UCSD-AML1 (cell line): ENCODE results near the gene LRSAM1.
A peak's percentile ranks its signal among the peaks of the same experiment; 100 is the strongest.

Source experiments
- DNase-seq: peaks from one replicate; lab custom pipeline; 2025; ENCODE audit not compliant: unreplicated experiment; lab: John Stamatoyannopoulos, UW

Gene LRSAM1

GRCh38 chr9:127530206-127530941 is 79.1 kb downstream of the LRSAM1 start:
- no peak for DNase-seq

GRCh38 chr9:127531676-127532075 is 80.4 kb downstream of the LRSAM1 start:
- no peak for DNase-seq

DNA sequence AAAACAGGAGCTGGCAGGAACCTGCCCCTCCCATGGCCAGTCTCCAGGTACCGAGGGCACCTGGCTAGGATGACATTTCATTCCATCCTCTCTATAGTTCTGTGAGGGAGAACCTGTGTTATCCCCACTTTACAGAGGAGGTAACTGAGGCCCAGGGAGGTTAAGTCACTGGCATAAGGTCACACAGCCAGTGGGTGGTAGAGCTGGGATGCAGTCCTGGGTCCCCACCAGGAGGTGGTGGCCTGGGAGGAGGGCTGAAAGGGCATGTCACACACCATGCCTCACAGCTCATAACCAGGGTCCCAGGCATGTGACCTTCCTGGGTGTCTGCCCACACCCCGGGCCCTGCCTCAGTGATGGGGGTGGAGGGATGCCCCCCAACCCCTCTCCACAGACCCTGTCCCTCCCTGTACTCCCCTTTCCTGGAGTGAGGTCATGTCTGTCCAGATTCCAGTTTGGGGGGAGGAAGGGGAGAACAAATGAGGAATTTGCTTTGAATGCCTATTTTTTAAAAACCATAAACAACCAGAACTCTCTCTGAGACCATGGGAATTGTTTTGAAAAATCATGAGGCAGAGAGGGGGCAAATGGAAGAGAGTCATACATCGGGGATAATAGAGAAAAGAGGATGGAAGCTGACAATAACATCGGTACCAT is 83.1 kb downstream of the LRSAM1 start:
- DNase-seq: no peak

DNA sequence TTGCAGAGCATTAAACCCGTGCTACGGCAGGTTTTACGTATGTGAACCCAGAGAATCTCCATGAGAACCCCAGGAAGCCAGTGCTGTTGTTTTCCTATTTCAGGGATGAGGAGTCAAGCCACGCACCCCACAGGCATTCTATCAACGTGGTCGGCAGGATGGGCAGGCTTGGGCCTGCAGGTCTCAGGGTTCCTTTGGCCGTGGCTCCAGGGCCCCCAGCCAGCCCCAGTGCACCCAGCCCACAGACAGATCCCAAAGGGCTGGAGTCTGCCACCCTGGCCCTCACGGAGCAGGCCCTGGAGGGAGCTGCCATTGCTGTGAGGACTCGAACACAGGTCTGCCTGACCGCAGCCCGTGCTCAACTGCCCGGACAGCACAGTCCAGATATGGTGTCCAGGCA is 83.6 kb downstream of the LRSAM1 start:
- DNase-seq: no peak

- DNase-seq: no peak
Observed at GRCh38 chr9:127535396-127535795, 84.1 kb downstream of the LRSAM1 start.

DNA sequence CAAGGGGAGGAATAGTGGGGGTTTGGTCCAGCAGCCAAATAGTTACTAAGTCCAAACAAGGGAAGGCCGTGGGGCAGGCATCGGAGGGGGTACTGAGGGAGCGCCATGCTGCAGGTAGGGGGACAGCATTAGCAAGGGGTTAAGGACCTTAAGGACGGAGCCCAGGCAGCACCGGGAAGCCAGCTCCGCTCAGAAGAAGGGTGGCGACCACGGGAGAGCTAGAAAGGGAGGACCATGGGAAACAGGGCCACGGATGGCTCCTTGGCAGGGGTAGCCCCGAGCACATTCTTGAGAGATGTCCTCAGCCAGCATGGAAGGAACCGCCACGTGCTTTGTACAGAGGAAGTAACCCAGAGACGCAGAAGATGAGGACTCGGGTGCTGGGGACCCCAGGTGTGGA is 84.5 kb downstream of the LRSAM1 start:
- no peak for DNase-seq

GRCh38 chr9:127536499-127536898 is 85.2 kb downstream of the LRSAM1 start:
- no peak for DNase-seq

DNA sequence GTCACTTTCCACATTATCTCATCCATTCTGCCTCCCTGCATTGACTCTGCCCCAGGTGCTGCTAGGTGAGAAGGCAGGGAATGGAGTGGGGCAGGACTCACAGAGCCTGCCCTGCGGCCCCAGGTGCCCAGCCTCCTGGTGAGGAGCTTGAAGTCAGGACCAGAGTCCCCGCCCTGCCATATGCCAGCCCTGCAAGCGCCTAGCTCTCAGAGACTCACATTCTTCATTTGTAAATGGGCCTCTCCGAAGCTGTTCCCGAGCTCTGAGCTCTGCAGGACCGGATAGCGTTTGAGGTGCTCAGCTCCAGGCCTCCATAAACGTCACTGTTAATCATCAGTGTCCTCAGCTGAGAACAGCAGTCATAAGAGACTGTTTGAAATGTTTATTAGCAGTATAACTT is 85.7 kb downstream of the LRSAM1 start:
- DNase-seq: no peak

DNA sequence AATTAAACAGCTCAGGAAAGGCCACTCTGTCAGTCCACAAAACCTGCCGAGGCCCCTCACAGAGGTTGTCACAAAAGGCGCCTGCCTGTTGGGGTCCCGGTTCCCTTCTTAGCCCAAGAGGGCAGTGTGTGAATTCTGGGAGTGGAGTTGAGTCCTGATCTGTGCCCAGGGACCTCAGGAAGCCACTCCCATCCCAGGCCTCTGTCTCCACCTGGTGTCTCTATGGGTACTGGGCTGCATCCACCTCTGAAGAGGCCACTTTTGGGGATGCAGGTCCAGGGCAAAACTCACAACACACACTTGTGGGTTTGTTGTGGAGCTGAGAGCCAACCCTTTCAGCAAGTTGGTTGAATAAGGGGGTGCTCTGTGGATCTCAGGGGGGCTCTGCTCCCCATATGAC is 86.5 kb downstream of the LRSAM1 start:
- no peak for DNase-seq

DNA sequence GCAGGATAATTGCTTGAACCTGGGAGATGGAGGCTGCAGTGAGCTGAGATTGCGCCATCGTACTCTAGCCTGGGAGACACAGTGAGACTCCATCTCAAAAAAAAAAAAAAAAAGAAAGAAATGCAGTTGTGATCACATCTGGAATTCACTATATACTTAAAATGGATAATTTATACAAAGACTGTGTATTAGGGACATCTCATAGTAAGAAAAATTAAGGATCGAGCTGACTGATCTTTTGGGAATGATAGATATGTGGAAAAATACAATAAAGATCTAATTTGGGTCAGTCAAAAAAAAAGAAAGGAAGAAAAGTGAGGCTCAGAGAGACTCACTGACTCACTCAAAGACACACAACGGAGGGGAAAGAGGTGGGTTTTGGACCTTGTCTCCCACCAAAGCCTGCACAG is 87.5 kb downstream of the LRSAM1 start:
- DNase-seq: no peak

DNA sequence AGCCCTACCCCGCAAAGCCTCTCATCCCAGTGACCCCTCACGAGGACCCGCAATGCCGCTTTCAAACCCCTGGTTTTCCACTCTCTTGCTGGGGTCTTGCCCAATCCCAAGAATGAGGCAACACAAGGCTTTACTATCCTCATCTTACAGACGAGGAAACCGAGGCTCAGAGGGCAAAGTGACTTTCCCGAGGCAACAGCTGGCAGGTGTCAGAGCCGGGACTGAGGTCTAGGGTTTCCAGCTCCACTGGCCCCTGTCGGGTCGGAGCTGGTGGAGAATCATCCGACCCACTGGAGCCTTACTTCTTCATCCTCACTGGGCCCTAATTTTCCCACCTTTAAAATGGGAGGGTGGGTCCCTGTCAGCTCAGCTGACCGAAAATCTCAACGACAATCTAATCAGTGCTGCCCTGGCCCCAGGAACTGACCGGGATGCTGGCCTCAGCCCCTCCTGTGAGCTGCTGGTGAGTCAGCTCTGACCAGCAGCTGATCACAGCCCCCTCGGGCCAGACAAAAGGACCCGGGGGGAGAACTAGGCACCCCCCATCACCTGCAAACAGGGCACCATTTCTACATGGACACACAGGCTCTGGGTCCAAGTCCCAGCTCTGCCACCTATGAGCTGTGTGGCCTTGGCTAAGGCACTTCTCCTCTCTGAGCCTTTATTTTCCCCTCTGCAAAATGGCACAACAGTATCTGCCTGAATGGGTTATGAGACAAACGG is 88.1 kb downstream of the LRSAM1 start:
- no peak for DNase-seq

- DNase-seq: no peak
Observed at GRCh38 chr9:127539982-127540663, 88.8 kb downstream of the LRSAM1 start.

DNA sequence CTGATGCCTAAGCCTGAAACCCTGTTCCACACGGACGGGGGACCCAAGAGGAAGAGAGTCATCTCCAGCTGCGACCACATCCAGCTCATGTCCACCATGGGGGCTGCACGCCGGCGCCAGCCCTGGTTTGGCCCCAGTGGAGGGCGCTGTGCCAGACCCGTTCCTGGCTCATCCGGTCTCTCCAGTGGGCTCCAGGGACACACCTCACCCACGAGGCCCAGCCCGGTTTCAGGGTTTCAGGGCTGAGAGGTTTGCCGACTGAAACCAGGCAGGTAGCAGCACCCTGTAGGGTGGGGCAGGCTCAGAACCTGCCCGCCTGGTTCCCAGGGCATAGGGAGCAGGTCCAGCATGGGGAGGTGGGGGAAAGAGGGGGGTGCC is 89.3 kb downstream of the LRSAM1 start:
- DNase-seq: no peak

- no peak for DNase-seq
Observed at GRCh38 chr9:127541176-127541575, 89.9 kb downstream of the LRSAM1 start.

GRCh38 chr9:127541865-127542264 is 90.6 kb downstream of the LRSAM1 start:
- DNase-seq: no peak

GRCh38 chr9:127543221-127543620 is 91.9 kb downstream of the LRSAM1 start:
- no peak for DNase-seq

DNA sequence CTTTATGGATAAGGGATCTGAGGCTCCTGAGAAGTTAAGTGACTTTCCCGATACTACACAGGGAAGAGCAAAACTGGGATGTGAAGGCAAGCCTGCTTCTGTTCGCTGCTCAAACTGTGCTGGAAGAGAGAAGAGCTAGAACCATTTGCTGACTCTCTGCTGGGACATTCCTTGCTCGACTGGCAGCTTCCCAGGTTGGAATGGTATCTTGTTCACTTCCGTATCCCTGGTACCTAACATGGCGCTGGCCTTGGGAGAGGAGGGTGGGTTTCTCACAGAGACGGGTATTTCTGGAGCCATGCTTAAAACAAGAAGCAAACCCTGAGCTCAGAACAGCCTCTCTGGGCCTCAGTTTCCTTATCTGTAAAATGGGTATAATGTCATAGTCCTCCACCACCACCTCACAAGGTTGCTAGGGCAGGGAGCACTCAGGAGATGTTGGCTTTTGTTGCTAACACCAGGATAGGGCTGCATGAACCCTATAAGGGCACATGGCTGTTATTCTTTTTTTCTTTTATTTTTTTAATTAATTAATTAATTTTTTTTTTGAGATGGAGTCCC is 92.7 kb downstream of the LRSAM1 start:
- DNase-seq: no peak

DNA sequence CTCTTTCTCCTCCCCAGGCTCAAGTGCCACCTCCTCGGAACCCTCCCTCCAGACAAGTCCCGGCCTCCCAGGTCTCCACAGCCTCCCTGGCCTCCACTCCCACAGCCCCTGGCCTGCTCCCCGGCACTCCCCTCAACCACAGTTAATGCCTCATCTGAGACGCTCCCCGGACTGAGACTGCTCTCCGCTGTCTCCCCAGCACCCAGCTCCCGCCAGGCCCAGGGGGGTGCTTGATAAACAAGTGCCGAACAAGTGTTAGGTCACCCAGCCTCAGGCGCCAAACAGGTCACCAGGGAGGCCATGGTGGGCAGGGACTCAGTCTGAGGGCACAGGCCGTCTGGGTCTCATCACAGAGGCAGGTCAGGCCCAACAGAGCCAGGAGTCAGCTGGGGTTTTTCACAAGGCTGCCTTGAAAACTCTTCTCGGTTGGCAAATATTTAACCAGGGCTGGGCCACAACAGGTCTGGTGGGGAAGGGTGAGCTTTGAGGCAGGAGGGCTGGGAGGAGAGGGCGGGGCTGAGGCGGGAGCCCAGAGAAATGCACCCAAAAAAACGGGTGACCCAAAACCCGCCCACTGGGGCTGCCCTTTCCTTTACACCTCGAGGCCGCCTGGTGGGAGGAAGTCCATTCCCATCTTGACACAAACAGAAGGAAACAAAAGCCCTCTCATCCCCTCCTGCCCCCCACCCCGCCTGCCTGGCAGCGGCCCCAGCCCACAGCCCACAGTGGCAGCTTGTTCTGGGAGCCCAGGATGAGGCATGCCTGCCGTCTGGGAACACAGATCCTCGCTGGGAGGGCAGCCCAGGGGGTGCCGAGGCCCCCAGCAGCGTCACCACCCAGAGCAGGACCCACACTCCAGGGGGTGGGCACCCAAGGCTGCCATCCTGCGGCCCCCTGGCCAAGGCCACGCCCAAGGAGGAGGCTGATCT is 94.2 kb downstream of the LRSAM1 start:
- peak; percentile 30 for DNase-seq

DNA sequence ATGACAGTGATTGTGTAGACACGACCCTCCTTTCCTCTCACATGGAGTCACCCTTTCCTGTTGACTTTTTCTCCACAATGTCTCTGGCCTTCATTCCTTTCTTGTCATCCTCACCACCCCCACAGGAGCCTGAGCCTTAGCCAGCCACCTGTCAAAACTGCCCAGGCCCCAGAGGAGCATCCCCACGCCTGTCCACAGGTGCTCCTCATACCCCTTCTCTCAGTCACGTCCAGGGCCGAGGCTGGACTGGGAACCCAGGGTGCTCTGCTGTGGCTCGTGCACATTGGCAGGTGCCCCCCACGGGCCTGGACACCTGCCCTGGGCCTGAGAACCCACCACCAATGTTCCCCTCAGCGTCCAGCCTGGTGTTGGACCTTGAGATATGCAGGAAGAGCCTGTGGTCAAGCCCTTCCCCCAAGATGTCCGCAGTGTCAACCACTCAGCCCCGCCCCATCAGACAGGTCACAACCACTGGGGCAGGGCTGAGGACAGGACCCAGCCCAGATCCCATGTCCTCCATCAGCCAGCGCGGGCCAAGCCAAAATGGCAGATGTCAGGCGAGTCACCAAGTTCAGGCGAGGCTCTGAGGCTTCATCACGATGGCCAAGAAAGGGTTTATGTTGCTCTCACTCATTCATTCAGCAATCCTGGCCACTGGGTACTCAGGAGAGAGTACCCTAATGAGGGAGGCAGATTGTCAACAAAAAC is 95.0 kb downstream of the LRSAM1 start:
- no peak for DNase-seq
